IMR-90 (cell line): ENCODE results near the gene DCAF15. TPM values are rescaled to one million over a fixed set of nuclear protein-coding genes. Genes with fewer than 3 reads are reported as not detected.

Source experiments
- ATAC-seq: fragments of 200-7000 bp; cut with Tn5 transposase; 2 replicates; pipeline ENCODE4 v1.9.1; 2020; ENCODE audit warnings: low read depth, mild to moderate bottlenecking, moderate library complexity
- BruUV-seq: library from RNA; stranded (reverse); fragments of 400-500 nt; replicated peaks from 2 replicates; lab custom pipeline; 2021; lab: Mats Ljungman, UMichigan
- CTCF ChIA-PET: fragments of 300-600 bp; formaldehyde crosslinking; extraction: SDS; loops from one replicate; lab custom pipeline; 2021; ENCODE audit warnings: antibody characterized with exemption; lab: Yijun Ruan, JAX
- POLR2A ChIA-PET: fragments of 300-600 bp; sonication (Branson Sonifier 250); formaldehyde crosslinking; loops from one replicate; lab custom pipeline; 2022; ENCODE audit warnings: antibody characterized with exemption; ENCODE audit not compliant: unreplicated experiment; lab: Charles Lee
- DNase-seq: peaks from one replicate; pipeline ENCODE4 v3.0.0; 2013
- H2AFZ ChIP-seq: replicated peaks from 2 replicates; pipeline ENCODE3; 2013; ENCODE audit warnings: low read length, mild to moderate bottlenecking; ENCODE audit not compliant: poor library complexity
- H2AK5ac ChIP-seq: 2 replicates; pipeline ENCODE4 v1.6.1; 2013; ENCODE audit warnings: low read depth, low read length, inconsistent platforms
- H2AK9ac ChIP-seq: replicated peaks from 2 replicates; pipeline ENCODE3; 2013; ENCODE audit warnings: mild to moderate bottlenecking, low read depth, low read length, moderate library complexity; ENCODE audit not compliant: poor library complexity
- H2BK120ac ChIP-seq: 2 replicates; pipeline ENCODE4 v1.6.1; 2013; ENCODE audit warnings: low read depth, low read length, inconsistent platforms
- H2BK15ac ChIP-seq: 3 replicates; pipeline ENCODE4 v1.6.1; 2013; ENCODE audit warnings: low read depth, low read length, inconsistent platforms
- H2BK20ac ChIP-seq: 2 replicates; pipeline ENCODE4 v1.6.1; 2013; ENCODE audit warnings: low read depth, mild to moderate bottlenecking, inconsistent platforms, low read length, moderate library complexity
- H2BK5ac ChIP-seq: 2 replicates; pipeline ENCODE4 v1.6.1; 2013; ENCODE audit warnings: mild to moderate bottlenecking, low read depth, low read length, inconsistent platforms; ENCODE audit not compliant: poor library complexity, severe bottlenecking
- H3K14ac ChIP-seq: replicated peaks from 2 replicates; pipeline ENCODE4 v1.6.1; 2013; ENCODE audit warnings: low read depth, low read length, inconsistent platforms
- H3K18ac ChIP-seq: 2 replicates; pipeline ENCODE4 v1.6.1; 2013; ENCODE audit warnings: low read depth, low read length, control low read depth
- H3K23ac ChIP-seq: 2 replicates; pipeline ENCODE4 v1.6.1; 2013; ENCODE audit warnings: low read depth, low read length, inconsistent platforms
- H3K27ac ChIP-seq: 2 replicates; pipeline ENCODE4 v1.5.1; 2013; ENCODE audit warnings: mild to moderate bottlenecking, control low read depth, low read length; ENCODE audit not compliant: insufficient read depth
- H3K27me3 ChIP-seq: 2 replicates; pipeline ENCODE4 v1.6.1; 2013; ENCODE audit warnings: low read length; ENCODE audit not compliant: control insufficient read depth, insufficient read depth
- H3K36me3 ChIP-seq: 2 replicates; pipeline ENCODE4 v1.6.1; 2013; ENCODE audit warnings: low read length, mixed read lengths; ENCODE audit not compliant: control insufficient read depth, insufficient read depth
- H3K4ac ChIP-seq: 2 replicates; pipeline ENCODE4 v1.6.1; 2013; ENCODE audit warnings: low read depth, low read length, inconsistent platforms
- H3K4me1 ChIP-seq: 2 replicates; pipeline ENCODE4 v1.6.1; 2013; ENCODE audit warnings: low read length, mixed read lengths; ENCODE audit not compliant: control insufficient read depth, insufficient read depth
- H3K4me2 ChIP-seq: 2 replicates; pipeline ENCODE4 v1.6.1; 2013; ENCODE audit warnings: low read depth, mild to moderate bottlenecking, control low read depth, low read length, moderate library complexity
- H3K4me3 ChIP-seq: 2 replicates; pipeline ENCODE4 v1.5.1; 2013; ENCODE audit warnings: low read depth, mild to moderate bottlenecking, control low read depth, low read length, moderate library complexity; ENCODE audit not compliant: insufficient read depth
- H3K56ac ChIP-seq: 2 replicates; pipeline ENCODE4 v1.6.1; 2013; ENCODE audit warnings: low read length, inconsistent platforms; ENCODE audit not compliant: insufficient read depth; ENCODE audit errors: extremely low read depth
- H3K79me1 ChIP-seq, 2 experiments: 2 replicates each; pipeline ENCODE4 v1.6.1; 2013; ENCODE audit warnings: low read length in 2 of 2, inconsistent platforms in 1 of 2, low read depth in 1 of 2
- H3K9ac ChIP-seq: 2 replicates; pipeline ENCODE4 v1.6.1; 2013; ENCODE audit warnings: low read depth, low read length, control low read depth
- H3K9me1 ChIP-seq: 2 replicates; pipeline ENCODE4 v1.6.1; 2013; ENCODE audit warnings: low read length, inconsistent platforms; ENCODE audit not compliant: insufficient read depth
- H3K9me3 ChIP-seq: 2 replicates; pipeline ENCODE4 v1.6.1; 2013; ENCODE audit warnings: low read length; ENCODE audit not compliant: control insufficient read depth, insufficient read depth
- H4K20me1 ChIP-seq: 2 replicates; pipeline ENCODE4 v1.6.1; 2013; ENCODE audit warnings: low read length, inconsistent platforms; ENCODE audit not compliant: insufficient read depth
- H4K5ac ChIP-seq: 2 replicates; pipeline ENCODE4 v1.6.1; 2013; ENCODE audit warnings: mild to moderate bottlenecking, low read depth, low read length, control low read depth
- H4K8ac ChIP-seq, 2 experiments: 2 replicates each; pipeline ENCODE4 v1.6.1; 2013; ENCODE audit warnings: low read depth in 2 of 2, low read length in 2 of 2, control low read depth in 1 of 2, inconsistent platforms in 1 of 2
- H4K91ac ChIP-seq: 2 replicates; pipeline ENCODE4 v1.6.1; 2013; ENCODE audit warnings: low read depth, low read length, inconsistent platforms; ENCODE audit not compliant: insufficient read depth
- CEBPB ChIP-seq: IDR thresholded peaks from 2 replicates; pipeline ENCODE4 v1.6.1; 2012; ENCODE audit warnings: low read depth, low read length, improper control_type of control experiment
- FOS ChIP-seq: fragments of 150-350 bp; IDR thresholded peaks from 2 replicates; pipeline ENCODE4 v1.6.1; 2016; ENCODE audit warnings: low read depth, low read length
- POLR2A ChIP-seq: IDR thresholded peaks from 2 replicates; pipeline ENCODE4 v1.6.1; 2012; ENCODE audit warnings: mild to moderate bottlenecking, low read depth, low read length
- RCOR1 ChIP-seq: IDR thresholded peaks from 2 replicates; pipeline ENCODE4 v1.6.1; 2012; ENCODE audit warnings: mild to moderate bottlenecking, low read length, improper control_type of control experiment; ENCODE audit not compliant: insufficient replicate concordance
- WGBS, 2 experiments: methylation state at CpG; one replicate each; pipeline versions ENCODE4 v1.1.5 to v1.1.7; 2013; ENCODE audit warnings: missing lambda C conversion rate in 2 of 2; ENCODE audit not compliant: insufficient read length in 1 of 2; ENCODE audit errors: extremely low coverage in 2 of 2; 5-methylcytosine and 5-hydroxymethylcytosine counted together
- dilution Hi-C: fragments of 300-500 bp; cut with HindIII; formaldehyde crosslinking; loops from one replicate; pipeline ENCODE4 v1.14.3; 2018; ENCODE audit warnings: low sequenced_read_pairs; ENCODE audit not compliant: unreplicated experiment
- in situ Hi-C: fragments of 300-500 bp; cut with MboI; formaldehyde crosslinking; loops from 3 replicates; pipeline ENCODE4 v1.14.3; 2019; ENCODE audit warnings: low sequenced_read_pairs, inconsistent platforms, mixed read lengths
- intact Hi-C: fragments of 100-400 bp; cut with micrococcal nuclease; formaldehyde crosslinking; loops from 2 replicates; pipeline ENCODE4 v1.10.0; 2022
- polyA plus RNA-seq, 3 experiments: library from polyadenylated mRNA; depleted of rRNA; stranded (reverse); fragments of >200 nt; gene quantifications; 2 replicates each; pipeline ENCODE4 v1.2.3, GENCODE V29; 2012; ENCODE audit warnings: low replicate concordance in 1 of 3
- total RNA-seq: library from RNA; depleted of rRNA; stranded (reverse); fragments of >200 nt; gene quantifications from 2 replicates; pipeline ENCODE4 v1.2.3, GENCODE V29; 2012
- TF ChIP-seq, protein P1 (sequence below): fragments of 150-350 bp; IDR thresholded peaks from 2 replicates; pipeline ENCODE4 v1.6.1; 2017; ENCODE audit warnings: mild to moderate bottlenecking, antibody characterized with exemption, low read length, low read depth
- TF ChIP-seq, protein P2 (sequence below): fragments of 150-350 bp; IDR thresholded peaks from 2 replicates; pipeline ENCODE4 v1.6.1; 2016; ENCODE audit warnings: low read depth, mild to moderate bottlenecking, low read length, moderate library complexity, borderline replicate concordance

The DCAF15 gene
- total and polyA plus RNA-seq, 2 of the 4 experiments (the other 2 are of a cell fraction) = 6.8 to 31.0 TPM

DNA sequence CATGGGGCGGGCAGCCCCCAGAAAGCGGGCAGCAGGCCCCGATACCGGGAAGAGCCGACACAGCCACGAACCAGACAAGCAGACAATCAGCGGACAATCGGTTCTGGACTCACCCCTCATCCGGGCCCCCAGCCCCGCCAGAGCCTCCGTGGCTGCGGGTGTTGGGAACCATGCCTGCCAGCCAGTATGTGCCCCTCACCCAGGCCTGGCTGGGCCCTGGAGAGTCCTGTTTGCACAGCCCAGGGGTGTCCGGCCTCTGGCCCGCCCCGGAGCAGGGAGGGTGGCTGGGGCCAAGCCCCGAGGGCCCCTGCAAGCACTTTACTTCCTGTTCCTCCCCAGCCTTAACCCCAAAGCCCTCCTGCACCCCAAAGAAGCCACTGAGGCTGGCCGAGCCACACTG is 21.9 kb upstream of the DCAF15 start:
- no peak overlapping the region for H3K4me2 ChIP-seq
- ChIA-PET CTCF (no interaction called here), POLR2A (no interaction called here)
- H2BK15ac ChIP-seq = no peak overlapping the region
- no peak overlapping the region for H3K9ac ChIP-seq
- no peaks in the 10 kb centered on the region for H3K4me1 ChIP-seq
- no TSS peak for BruUV-seq
- H3K18ac ChIP-seq = no peak overlapping the region
- H2AK5ac ChIP-seq = no peak overlapping the region
- intact Hi-C loops = no loop called here
- H2BK120ac ChIP-seq = no peak overlapping the region
- no peak overlapping the region for H2BK5ac ChIP-seq
- H3K27me3 ChIP-seq = no peaks in the 10 kb centered on the region
- H3K56ac ChIP-seq = no peak overlapping the region
- H3K23ac ChIP-seq = no peak overlapping the region
- no peak overlapping the region for H4K91ac ChIP-seq
- H3K4ac ChIP-seq = no peak overlapping the region
- no peaks in the 10 kb centered on the region for H4K20me1 ChIP-seq
- H3K14ac ChIP-seq = no peak overlapping the region
- H3K36me3 ChIP-seq = peaks cover 41% of the 10 kb centered on the region
- H2BK20ac ChIP-seq = no peak overlapping the region
- ATAC-seq (no peak), DNase-seq (no peak)
- H3K9me3 ChIP-seq = no peaks in the 10 kb centered on the region
- peaks cover 5% of the 10 kb centered on the region for H3K9me1 ChIP-seq
- no peak overlapping the region for H2AK9ac ChIP-seq
- dilution Hi-C loops = no loop called here
- no peak overlapping the region for H3K27ac ChIP-seq
- WGBS, 2 experiments = no CpG with 5 or more reads among the region's 17 CpGs
- no peak overlapping the region for H3K4me3 ChIP-seq
- no peaks in the 10 kb centered on the region for H3K79me1 ChIP-seq
- in situ Hi-C loops = no loop called here
- no peak for TF ChIP-seq CEBPB
- TF ChIP-seq RCOR1 = no peak
- TF ChIP-seq, protein P1, sequence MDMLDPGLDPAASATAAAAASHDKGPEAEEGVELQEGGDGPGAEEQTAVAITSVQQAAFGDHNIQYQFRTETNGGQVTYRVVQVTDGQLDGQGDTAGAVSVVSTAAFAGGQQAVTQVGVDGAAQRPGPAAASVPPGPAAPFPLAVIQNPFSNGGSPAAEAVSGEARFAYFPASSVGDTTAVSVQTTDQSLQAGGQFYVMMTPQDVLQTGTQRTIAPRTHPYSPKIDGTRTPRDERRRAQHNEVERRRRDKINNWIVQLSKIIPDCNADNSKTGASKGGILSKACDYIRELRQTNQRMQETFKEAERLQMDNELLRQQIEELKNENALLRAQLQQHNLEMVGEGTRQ = no peak
- no peak for TF ChIP-seq FOS
- no peak for TF ChIP-seq POLR2A
- TF ChIP-seq, protein P2, sequence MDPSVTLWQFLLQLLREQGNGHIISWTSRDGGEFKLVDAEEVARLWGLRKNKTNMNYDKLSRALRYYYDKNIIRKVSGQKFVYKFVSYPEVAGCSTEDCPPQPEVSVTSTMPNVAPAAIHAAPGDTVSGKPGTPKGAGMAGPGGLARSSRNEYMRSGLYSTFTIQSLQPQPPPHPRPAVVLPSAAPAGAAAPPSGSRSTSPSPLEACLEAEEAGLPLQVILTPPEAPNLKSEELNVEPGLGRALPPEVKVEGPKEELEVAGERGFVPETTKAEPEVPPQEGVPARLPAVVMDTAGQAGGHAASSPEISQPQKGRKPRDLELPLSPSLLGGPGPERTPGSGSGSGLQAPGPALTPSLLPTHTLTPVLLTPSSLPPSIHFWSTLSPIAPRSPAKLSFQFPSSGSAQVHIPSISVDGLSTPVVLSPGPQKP = no peak
- no peak overlapping the region for H4K5ac ChIP-seq
- H4K8ac ChIP-seq = no peak overlapping the region
- H2AFZ ChIP-seq = no peak overlapping the region
